ENCODE results near the gene MFAP1.

The MFAP1 gene

GRCh38 chr15:43775411-43775965, 49.0 kb downstream of the MFAP1 start:
- DNase-seq = peak; percentile 88

DNA sequence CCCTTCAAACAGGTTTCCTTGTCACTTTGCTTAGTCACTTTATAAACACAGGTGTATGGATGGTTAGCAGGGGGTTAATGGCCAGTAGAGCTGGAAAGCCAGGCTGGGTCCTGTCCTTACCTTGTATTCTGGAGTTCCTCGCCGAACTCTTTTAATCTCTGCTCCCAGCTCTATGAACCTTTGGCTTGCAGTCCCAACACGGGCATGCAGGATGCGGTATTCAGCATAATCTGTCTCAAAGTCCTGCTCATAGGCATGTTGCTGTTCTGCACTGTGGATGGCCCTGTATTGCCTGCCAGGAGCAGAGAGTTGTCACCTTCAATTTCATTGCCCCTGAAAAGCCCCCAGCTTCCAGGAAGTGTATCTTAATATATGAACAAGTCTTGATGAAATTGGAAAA, 50.4 kb downstream of the MFAP1 start:
- no peak for DNase-seq

GRCh38 chr15:43772624-43773023, 51.9 kb downstream of the MFAP1 start:
- DNase-seq = no peak

DNA sequence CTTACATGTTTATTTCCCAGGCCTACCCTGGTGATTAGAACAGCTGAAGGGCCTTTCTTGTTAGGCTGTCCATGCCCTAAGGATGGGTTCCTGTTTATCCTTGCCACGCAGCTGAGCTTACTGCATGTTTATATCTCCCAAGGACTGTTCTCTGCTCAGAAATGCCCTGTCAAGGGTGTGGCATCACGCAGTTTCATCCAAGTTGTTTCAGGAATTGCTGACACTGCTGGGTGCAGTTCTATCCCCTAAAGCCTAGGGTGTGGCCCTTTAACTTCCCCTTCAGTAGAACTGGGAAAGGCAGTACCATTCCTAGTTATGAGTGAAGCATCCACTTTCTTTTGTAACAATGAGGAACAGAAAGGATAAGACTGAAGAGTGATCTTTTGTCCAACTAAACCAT, 52.7 kb downstream of the MFAP1 start:
- DNase-seq = no peak

DNA sequence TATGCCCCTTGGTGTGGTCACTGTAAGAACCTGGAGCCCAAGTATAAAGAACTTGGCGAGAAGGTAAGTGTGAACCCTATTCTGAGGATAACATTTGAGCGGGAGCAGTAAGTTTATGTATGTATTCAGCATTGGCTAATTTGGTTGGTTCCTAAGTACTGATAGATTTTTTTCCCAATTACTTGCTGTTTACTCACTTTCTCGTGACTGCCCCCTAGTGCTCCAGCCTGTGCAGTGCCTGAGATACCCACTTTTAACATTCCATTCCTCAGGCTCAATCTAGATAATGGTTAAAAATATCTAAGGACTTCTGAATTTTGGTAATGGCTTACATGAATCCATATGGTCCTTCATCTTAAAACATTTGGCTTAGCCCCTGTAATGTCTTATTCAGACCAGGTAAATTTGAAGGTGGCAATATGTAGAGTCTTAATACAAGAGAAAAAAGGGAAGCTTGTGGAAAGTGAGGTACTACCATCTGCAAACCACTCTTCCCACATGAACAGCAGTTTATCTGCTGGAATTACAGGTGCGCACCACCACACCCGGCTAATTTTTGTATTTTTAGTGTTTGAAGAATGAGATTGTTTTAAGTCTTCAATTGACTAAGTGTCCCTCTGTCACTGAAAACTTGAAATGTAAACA, 54.8 kb downstream of the MFAP1 start:
- peak; percentile 40 for DNase-seq

GRCh38 chr15:43763819-43764446, 60.6 kb downstream of the MFAP1 start:
- DNase-seq = no peak

DNA sequence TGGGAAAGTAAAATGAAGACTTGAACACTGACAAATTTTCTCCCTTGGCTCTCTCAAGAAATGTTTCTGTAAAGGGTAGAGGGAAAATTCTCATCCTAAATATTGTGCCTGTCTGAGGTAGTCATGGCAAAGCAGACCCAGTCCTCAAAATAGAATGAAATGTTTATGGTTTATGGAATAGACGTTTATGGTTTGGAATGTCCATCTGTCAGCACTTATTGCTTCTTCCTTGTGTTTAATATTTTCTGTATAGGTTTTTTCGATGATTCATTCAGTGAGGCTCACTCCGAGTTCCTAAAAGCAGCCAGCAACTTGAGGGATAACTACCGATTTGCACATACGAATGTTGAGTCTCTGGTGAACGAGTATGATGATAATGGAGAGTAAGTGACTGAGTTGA, 61.7 kb downstream of the MFAP1 start:
- DNase-seq = no peak

Measured in NCI-H2171 (cell line).